Activated T-cell treated with anti-CD3 and anti-CD28 coated beads for 48 hours (primary cell): ENCODE data around the gene NOVA1.
"Not testable (repeated sequence)": the region's sequence is repeated elsewhere in the genome, so short reads cannot be mapped to it uniquely, and the experiment has no call there.

ENCODE experiments used
- DNase-seq: peaks from one replicate; pipeline ENCODE4 v3.0.0-alpha.2; 2020; ENCODE audit warnings: low read depth

NOVA1 gene, protein sequence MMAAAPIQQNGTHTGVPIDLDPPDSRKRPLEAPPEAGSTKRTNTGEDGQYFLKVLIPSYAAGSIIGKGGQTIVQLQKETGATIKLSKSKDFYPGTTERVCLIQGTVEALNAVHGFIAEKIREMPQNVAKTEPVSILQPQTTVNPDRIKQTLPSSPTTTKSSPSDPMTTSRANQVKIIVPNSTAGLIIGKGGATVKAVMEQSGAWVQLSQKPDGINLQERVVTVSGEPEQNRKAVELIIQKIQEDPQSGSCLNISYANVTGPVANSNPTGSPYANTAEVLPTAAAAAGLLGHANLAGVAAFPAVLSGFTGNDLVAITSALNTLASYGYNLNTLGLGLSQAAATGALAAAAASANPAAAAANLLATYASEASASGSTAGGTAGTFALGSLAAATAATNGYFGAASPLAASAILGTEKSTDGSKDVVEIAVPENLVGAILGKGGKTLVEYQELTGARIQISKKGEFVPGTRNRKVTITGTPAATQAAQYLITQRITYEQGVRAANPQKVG

DNA sequence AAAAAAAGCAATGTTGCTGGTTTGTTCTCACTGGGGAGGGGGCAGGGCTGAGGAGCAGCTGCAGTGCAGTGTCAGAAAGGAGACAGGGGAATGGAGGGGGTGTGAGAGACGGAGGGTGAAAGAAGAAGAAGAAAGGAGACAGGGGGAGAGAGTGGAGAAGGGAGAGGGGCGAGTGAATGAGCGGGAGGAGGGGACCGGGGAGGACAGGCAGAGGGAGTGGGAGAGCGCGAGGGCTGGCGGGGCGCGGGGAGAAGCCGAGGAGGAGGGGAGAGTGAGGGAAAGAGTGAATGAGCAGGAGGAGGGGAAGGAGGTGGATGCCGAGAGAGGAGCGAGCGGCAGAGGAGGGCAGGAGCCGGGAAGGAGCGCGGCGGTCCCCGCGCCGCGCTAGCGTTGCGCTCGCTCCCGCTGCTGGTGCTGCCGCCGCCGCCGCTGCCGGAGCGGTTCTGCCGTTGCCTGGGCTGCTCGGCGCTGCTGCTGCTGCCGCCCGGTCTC lies at the start of gene NOVA1:
NOVA1 (minus strand) TSS at position 445 of the 492 bp plus-strand sequence. CDS start 597 bp downstream, outside the sequence.
- DNase-seq = no peak

DNA sequence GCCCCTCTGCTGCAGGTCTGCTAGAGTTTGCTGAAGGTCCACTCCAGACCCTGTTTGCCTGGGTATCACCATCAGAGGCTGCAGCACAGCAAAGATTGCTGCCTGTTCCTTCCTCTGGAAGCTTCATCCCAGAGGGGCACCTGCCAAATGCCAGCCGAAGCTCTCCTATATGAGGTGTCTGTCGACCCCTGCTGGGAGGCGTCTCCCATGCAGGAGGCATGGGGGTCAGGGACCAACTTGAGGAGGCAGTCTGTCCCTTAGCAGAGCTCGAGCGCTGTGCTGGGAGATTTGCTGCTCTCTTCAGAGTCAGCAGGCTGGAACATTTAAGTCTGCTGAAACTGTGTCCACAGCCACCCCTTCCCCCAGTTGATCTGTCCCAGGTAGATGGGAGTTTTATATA lies 47.2 kb upstream of the NOVA1 start:
- DNase-seq = not testable (repeated sequence)

DNA sequence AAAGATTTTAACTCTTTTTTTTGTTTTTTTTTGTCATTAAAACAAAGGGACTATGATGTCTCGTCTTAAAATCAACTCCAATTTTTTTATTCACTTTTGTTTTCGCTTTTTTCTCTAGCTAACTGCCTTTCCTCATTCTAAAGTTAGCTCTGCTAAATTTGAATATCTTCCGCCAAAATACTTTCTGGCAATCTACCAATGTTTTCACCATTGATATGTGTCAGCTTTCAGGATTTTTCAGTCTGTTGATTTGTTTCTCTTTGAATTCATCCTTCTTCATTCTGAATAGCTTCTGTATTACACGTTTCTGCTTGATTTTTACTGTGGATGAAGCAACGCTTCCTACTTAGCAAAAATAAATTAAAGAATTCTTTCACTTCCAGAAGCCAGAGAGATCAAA lies 38.7 kb upstream of the NOVA1 start:
- DNase-seq = no peak

DNA sequence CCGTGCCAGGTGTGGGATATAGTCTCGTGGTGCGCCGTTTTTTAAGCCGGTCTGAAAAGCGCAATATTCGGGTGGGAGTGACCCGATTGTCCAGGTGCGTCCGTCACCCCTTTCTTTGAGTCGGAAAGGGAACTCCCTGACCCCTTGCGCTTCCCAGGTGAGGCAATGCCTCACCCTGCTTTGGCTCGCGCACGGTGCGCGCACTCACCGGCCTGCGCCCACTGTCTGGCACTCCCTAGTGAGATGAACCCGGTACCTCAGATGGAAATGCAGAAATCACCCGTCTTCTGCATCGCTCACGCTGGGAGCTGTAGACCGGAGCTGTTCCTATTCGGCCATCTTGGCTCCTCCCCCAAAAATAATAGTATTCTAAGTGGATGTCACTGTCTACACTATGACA lies 37.1 kb upstream of the NOVA1 start:
- not testable (repeated sequence) for DNase-seq

DNA sequence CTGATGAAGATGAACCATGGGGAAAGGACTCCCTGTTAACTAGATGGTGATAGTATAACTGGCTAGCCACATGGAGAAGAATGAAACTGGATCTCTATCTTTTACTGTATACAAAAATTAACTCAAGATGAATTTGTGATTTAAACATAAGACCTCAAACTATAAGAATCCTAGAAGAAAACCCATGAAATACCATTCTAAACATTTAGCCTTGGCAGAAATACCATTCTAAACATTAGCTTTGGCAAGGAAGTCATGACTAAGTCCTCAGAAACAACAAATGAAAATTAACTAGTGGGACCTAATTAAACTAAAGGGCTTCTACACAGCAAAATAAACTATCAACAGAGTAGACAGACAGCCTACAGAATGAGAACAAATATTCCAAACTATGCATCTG lies 28.4 kb upstream of the NOVA1 start:
- DNase-seq = no peak

DNA sequence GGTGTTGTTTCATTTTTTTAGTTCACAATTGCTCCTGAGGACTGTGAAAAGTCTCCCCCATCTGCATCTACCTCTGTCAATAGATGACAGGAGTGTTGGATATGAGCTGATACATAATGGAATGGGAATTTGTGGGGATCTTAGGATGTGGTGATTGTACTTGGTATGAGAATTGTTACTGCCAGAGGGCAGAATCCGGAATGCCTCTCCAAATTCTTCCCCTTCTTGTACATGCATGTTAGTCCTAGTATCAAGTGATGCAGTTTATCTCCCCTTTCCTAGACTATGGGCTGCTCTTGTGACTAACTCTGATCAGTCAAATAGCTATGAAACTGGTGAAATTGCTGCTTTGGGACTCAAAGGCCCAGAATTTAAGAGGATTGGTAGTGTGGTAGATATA lies 24.8 kb upstream of the NOVA1 start:
- DNase-seq = no peak

DNA sequence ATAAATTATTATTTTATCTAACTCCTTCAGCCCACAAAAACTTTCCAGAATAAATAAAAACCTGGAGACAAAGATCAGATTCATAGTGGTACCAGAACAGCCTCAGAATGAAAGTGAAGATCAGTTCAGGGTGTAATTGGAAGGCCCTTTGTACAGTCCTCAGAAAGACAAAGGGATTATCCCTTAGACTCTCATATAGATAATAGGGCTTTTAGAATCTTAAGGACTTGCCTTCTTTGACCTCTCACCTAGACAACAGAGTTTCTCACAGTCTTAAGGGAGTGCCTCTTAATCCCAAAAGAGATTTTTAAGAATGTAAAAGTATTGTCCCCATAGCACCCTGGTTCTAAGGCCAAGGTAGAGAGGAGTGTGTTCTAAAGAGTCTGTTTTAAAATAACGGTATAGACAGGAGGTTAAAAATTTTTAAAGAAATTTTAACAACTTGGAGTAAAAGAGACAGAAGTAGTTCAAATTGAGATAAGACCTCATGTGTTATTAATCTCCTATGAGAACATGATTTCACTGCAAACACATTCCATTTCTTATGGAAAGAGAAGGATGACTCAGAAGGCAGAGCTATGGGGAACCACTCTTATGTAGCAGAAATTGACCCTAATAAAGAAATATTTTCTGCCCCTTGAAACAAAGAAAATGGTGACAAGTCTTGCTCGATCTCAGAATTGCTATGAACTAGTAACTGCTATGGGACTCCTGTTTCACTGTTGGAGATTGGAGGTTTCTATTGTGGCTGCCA lies 24.2 kb upstream of the NOVA1 start:
- DNase-seq = no peak

DNA sequence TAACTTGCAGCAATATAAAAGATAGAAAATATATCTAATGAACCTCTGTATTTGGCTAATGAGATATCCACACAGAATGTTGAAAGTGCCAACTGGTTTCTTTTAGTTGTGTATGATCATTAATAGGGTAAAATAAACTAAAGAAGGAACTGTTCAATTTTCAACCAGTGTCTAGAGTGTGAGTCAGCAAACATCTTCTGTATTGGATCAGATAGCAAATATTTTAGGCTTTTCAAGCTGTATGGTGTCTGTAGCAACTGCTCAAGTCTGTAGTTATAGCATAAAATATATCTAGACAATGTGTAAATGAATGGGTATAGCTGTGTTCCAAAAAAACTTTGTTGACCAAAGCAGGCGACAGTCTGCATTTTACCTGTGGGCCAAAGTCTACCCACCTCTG lies 23.5 kb upstream of the NOVA1 start:
- no peak for DNase-seq

DNA sequence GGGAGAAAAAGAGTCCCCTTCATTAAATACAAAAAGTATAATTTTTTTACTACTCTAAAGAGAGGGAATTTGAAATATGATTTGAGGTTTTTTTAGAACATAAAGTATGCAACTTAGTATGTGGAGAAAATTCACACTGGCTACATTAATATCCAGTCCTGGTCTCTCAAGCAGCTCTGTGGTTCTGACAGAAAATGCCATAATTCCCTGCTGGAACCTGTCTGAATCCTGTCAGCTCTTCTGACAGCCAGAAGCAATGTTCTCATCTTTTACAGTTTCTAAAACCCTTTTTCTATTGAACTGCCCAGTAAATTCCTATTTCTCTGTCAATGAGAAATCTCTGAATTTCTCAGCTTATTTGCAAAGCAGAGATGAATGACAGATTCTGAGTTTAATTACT lies 13.4 kb upstream of the NOVA1 start:
- no peak for DNase-seq

DNA sequence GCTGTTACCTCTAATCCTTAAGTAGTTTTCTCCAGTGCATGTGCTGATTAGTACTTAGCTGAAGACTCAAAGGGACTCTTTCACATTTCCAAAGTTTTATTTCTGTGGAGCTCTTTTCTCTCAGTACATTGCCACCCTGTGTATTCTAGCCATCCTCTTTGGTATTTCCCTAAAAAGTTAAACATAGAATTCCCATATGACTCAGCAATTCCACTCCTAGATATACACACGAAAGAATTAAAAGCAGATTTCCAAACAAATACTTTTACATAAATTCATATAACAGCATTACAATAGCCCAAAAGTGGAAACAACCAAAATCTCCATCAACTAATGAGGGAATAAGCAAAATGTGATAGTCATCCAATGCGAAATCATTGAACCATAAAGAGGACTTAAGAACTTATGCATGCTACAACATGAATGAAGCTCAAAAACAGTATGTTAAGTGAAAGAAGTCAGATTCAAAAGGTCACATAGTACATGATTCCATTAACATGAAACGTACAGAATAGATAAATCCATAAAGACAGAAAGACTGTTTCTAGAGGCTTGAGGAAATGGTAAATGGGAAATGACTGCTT lies 9.0 kb upstream of the NOVA1 start:
- DNase-seq = no peak

DNA sequence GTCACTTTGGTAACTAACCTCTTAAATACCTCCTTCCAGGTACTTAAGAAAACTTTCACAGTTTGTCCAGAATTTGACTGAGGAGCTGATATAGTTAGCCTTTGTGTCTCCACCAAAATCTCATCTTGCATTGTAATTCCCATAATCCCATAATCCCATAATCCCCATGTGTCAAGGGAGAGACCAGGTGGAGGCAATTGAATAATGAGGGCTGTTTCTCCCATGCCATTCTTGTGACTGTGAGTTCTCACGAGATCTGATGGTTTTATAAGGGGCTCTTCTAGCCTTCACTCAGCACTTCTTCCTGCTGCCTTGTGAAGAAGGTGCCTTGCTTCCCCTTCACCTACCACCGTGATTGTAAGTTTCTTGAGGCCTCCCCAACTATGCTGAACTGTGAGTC lies 7.8 kb upstream of the NOVA1 start:
- DNase-seq = no peak

DNA sequence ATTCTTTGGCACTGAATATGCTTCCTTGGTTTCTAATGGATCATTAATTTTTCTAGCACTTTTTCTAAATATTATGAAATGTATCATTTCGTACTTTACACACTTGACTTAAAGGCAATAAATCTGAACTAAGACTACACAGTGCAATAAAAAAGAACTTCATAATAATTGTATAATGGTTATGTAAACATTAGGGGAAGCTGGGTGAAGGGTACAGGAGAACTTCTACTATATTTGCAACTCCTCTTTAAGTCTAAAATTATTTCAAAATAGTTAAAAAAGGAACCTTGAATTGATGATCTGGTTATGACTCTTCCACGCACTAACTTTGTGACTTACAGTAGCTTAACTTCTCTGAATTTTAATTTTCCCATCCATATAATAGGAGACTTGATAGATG lies 5.1 kb upstream of the NOVA1 start:
- DNase-seq = no peak

DNA sequence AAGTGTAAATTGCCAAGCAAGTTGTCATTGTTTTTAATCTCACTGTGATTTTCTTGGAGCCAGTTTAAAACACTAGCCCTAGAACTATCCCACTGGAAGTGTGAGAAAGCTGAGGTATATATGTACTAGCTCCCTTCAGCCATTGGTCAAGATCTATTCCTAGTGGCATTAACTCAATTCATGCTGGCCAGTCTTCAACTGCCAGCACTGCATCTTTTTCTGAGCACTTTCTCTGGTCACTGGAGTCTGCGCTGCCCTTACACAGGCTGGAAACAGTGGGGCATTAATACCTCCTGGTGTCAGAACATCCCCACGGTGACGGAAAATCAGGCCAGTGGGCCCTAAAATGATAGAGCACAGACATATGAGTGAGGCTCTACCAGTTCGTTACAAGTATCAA lies 4.0 kb upstream of the NOVA1 start:
- no peak for DNase-seq

DNA sequence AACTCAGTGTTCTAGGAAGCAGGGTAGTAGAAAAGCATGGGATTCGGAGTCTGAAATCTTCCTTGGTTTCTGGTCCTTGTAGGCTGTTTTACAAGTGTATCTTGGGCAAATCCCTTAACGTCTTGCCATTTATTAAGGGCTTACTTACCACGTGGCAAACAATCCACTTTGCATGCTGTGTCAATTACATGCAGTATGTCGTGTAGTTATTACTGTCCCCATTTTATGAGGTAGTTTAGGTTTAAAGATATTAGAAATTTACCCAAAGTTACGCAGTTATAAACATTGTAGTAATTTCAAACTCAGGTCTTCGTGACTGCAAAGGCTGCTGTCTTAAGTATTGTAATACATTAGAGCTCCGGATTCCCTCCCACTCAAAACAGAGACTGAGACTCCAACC lies 1.5 kb upstream of the NOVA1 start:
- DNase-seq = no peak

DNA sequence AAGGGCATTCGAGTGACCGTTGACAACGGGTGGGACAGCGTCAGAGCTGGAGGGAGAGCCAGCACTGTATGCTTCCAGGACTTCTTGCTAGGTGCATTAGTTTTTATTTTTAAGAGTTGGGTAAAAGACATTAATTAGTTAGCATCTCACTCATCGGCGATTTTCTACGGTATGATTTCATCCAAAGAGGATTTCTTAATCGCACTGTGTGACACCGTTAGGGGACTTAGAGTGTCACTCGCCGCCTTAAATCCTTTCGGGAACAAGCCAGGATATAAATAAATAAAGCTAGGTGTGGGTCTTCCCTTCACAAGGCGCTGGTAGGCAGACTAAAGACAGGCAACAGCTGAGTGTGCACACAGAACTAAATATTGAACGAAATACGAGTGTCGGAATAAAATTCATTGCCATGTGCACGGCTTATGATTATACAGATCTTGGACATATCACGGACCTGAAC lies 869 bp upstream of the NOVA1 start:
- no peak for DNase-seq

DNA sequence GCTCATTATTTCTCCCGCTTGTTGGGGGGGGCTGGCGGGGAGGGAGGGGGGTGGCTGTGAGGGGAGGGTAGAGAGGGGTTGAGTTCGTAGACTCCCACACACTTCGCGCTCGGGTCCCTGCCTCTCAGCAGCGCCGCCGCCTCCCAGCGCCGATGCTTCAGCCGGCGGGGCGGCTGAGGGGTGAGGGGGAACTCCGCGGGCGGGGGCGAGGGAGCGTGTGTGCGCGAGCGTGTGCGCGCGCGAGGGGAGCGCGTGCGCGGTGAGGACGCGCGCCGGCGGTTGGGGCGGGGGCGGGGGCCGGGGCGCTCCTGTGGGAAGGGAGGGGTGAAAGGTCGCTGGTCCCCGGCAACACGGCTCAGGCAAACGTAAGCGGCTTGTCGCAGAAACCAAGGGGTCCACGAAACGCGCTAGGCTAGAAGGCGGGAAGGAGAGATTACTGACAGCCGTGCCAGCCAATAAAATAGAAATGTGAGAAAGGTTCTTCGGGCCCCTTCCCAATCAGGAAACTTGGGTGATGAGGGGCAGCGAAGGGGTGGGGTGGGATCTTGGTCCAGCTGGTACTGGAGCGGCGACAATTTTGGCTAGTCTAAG lies 343 bp upstream of the NOVA1 start:
- no peak for DNase-seq

DNA sequence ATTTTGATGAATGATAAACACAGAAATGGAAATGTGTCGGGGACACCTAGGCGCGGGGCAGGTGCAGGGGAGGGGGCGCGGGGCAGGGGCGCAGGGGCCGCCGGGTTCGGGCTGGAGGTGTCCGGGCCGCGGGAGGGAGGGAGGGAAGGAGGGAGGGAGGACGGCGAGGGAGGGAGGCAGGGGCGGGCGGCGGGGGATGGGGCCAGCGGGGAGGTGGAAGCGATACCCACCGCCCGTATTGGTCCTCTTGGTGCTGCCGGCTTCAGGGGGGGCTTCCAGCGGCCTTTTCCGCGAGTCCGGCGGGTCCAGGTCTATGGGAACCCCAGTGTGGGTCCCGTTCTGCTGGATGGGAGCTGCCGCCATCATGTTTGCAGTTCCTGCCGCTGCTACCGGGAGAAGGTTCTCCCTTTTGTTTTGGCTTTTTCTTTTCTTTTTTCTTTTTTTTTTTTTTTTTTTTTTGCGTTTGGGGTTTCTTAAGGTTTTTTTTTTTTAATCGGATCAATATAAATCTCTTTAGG lies 703 bp downstream of the NOVA1 start:
- DNase-seq = no peak

DNA sequence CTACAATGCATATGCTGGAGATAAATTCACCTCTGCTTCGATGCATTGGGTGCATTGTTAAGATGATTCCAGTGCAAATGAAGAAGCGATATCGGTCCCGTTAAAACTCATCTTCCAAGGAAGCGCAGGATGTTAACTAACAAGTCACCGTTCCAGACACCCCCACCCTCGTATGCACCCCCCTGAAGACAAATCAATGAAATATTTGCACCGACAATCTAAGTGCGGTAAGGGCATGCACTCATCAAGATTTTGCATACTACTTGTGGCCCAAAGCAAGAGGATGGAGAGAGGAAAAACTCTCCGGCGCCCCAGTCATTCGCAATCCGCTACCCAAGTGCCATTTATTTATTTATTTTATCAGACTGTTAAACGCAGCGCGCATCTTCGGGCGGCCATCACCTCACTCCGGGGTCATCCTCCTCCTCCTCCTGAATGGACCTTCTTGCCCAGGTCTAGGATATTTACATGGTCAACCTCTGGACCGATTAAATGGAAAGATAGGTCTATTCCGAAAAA lies 1.2 kb downstream of the NOVA1 start:
- DNase-seq = no peak

DNA sequence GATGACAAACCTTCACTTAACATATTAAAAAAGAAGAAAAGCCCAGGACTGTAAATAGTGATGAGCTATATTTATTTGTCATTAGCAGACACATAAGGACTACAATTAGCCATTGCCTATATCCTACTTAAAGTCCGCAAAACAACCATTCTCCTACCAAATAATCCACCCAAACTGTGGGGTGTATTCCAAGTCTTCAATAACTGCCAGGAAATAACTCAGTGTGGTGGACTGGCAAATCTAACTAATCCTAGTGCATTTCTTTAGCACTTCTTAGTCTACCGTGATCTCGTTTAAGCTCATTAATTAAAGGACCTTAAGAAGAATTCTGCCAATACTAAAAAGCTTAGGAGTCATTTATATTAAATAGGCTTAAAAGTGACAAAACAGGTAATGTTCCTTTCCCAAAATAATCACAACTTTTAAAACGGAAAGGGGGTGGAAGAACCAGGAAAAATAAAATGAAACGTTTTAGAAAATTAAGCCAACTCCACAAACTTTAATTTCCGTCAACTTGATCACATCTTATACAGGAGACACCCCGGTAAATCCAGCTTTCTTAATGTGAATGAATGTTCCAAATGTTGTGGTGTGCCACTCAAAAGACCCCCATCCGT lies 1.8 kb downstream of the NOVA1 start:
- DNase-seq = no peak

DNA sequence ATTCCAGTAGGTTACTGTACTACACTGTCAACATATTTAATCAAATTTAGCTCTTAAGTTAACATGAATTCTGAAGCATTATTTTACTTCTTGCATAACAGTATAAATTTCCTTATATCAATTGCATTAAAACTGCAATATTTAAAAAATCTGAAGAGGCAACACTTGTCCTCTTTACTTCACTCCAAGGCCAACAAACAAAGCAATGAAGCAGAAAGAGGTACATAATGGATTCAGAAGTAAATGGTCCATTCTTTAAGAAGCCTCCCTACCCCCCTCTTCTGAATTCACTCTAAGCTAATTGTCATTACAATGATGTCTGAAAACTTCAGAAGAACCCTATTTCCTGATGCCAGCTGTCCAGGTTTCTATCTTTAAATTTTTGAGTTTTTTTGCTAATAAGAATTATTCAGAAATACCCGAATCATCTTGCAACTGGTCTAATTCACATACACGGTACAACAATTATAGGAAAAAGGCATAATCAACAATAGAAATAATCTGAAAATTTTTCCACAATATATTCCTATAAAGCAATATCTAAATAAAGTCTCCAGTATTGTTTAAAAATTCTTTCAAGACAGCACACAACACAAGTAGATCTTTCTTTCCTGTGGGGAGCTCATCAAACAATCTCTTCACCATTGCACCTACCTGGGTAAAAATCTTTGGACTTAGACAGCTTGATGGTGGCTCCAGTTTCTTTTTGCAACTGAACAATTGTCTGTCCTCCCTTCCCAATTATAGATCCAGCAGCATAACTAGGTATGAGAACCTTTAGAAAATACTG lies 2.9 kb downstream of the NOVA1 start:
- DNase-seq = no peak

DNA sequence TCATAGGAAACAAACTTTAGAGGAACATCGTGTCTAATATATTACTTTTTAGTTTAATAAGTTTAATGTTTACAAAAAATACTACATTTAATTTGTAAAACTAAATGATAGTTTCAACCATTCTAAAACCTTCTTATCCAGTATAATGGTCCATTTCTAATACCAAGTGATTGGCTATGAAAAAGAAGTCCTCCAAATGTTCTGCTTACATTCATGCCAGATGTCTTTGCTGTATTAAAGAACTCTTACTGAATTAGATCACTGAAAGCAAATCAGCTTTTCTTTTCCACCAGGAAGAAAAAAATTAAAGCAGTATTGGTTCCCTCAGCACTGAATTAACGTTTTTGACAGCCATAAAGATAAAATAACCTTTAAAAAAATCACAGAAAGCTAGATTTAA lies 3.7 kb downstream of the NOVA1 start:
- no peak for DNase-seq
